ENCODE measurements around the gene PKP2. TPM values are rescaled to one million over a fixed set of nuclear protein-coding genes. Genes with fewer than 3 reads are reported as not detected.

Gene PKP2
- total and polyA plus RNA-seq, 2 of the 8 experiments (the other 6 are each of a cell fraction or from before 2014, with no cell fraction given), result 9.6 to 44.8 TPM

- Histone ChIP-seq H4K20me1 (replicated peaks in 1 of 2; ENCODE audit: control insufficient read depth in 1 of 2, insufficient read depth in 2 of 2, low read length in 2 of 2) (no peaks in the 10 kb centered on the region), H2AFZ (ENCODE audit: low read length) (no peak overlapping the region), H4K5ac (ENCODE audit: insufficient read length, low read depth, low read length) (no peak overlapping the region), H2BK15ac (ENCODE audit: low read length) (no peak overlapping the region), H2BK20ac (ENCODE audit: low read length) (no peak overlapping the region), H3K14ac (ENCODE audit: insufficient read length) (no peak overlapping the region), H3K23ac (ENCODE audit: insufficient read length) (no peak overlapping the region), H3K4me2 (ENCODE audit: insufficient read depth in 1 of 2, low read depth in 2 of 2, low read length in 2 of 2) (no peak overlapping the region), H3K9me3 (ENCODE audit: insufficient read depth in 2 of 2, low read depth in 1 of 2, low read length in 1 of 2) (no peaks in the 10 kb centered on the region), H4K91ac (replicated peaks; ENCODE audit: insufficient read length, low read length) (no peak overlapping the region), H3K79me2 (ENCODE audit: control insufficient read depth in 1 of 2, insufficient read depth in 2 of 2, low read length in 2 of 2) (peaks cover 0 to 24% of the 10 kb centered on the region in 2 experiments; a peak in 2 of 4 replicates), H3K18ac (ENCODE audit: extremely low read depth, low read length) (no peak overlapping the region), H3K27ac (ENCODE audit: low read depth, low read length) (no peak overlapping the region), H2AK5ac (ENCODE audit: low read depth, low read length) (no peak overlapping the region), H3K9ac (replicated peaks in 1 of 4; ENCODE audit: extremely low read depth in 1 of 4, low read depth in 3 of 4, low read length in 3 of 4) (no peak overlapping the region), H3K4me3 (ENCODE audit: extremely low read depth in 1 of 4, insufficient read depth in 2 of 4, low read depth in 3 of 4, low read length in 4 of 4) (no peak overlapping the region), H2BK12ac (ENCODE audit: low read depth, low read length) (no peak overlapping the region), H3K4me1 (replicated peaks in 1 of 4; ENCODE audit: control insufficient read depth in 3 of 4, insufficient read depth in 4 of 4, low read length in 3 of 4) (peaks cover 0 to 3% (median 1%) of the 10 kb centered on the region in 4 experiments; a peak in 2 of 7 replicates), H3K27me3 (replicated peaks in 1 of 4; ENCODE audit: control insufficient read depth in 3 of 4, extremely low read depth in 1 of 4, insufficient read depth in 3 of 4, low read length in 3 of 4) (no peaks in the 10 kb centered on the region; a peak in 1 of 7 replicates), H3K36me3 (ENCODE audit: control insufficient read depth in 2 of 4, insufficient read depth in 4 of 4, low read length in 3 of 4) (peaks cover 0 to 14% (median 9%) of the 10 kb centered on the region in 4 experiments; a peak in 6 of 8 replicates), H3K4ac (replicated peaks; ENCODE audit: insufficient read length, low read depth, low read length) (no peak overlapping the region), H2BK5ac (ENCODE audit: low read depth, low read length) (no peak overlapping the region), H4K8ac (ENCODE audit: extremely low read depth, insufficient read depth, low read length) (no peak overlapping the region), H3K23me2 (ENCODE audit: low read depth, low read length) (peaks cover 4% of the 10 kb centered on the region), H2BK120ac (replicated peaks; ENCODE audit: low read depth, low read length) (no peak overlapping the region), H3K79me1 (ENCODE audit: low read depth, low read length) (no peaks in the 10 kb centered on the region), H3K56ac (replicated peaks; ENCODE audit: insufficient read length, low read depth, low read length) (no peak overlapping the region)
- FAIRE-seq (no peak), DNase-seq (ENCODE audit: low read depth in 1 of 2, low spot score in 2 of 2) (no peak)
- WGBS, 2 experiments (ENCODE audit: extremely low coverage in 1 of 2, insufficient coverage in 1 of 2, insufficient read length in 1 of 2, insufficient replicate concordance in 2 of 2, low coverage in 1 of 2, low lambda C conversion rate in 2 of 2, missing lambda C conversion rate in 1 of 2), result 89% methylated on average over 3 of the region's 3 CpGs; no CpG with 5 or more reads in 1 of the 2 experiments
- CTCF ChIA-PET (ENCODE audit: partially characterized antibody), result interaction anchor here (0.9 to 4.1 kb wide), 16 partner anchors 12 to 267 kb away, joined by 3 to 54 read pairs (median 4); no protein-coding TSS in a partner anchor
- POLR2A ChIA-PET (ENCODE audit: partially characterized antibody), result interaction anchor here (2.0 to 3.9 kb wide), 3 partner anchors 11 to 140 kb away, joined by 5 to 22 read pairs (median 15); partner anchors contain the start of gene PKP2
- TF ChIP-seq RNF2 (IDR thresholded peaks at IDR 0.05; ENCODE audit: borderline replicate concordance, low read depth, low read length, missing control alignments, poor library complexity, severe bottlenecking) (no peak), ATF3 (IDR thresholded peaks at IDR 0.05; ENCODE audit: insufficient read depth, low read depth, low read length) (no peak)
These were observed 139.4 kb downstream of the PKP2 start for GRCh38 chr12:32757157-32757556.
